Astrocyte of the cerebellum (primary cell): ENCODE measurements around the gene AIF1.

Experiments used
- DNase-seq: peaks from one replicate; pipeline ENCODE4 v3.0.0-alpha.2; 2011; ENCODE audit warnings: low read depth
- H3K4me3 ChIP-seq: 2 replicates; pipeline ENCODE4 v1.5.1; 2011; ENCODE audit warnings: mild to moderate bottlenecking, low read depth, low read length, moderate library complexity
- CTCF ChIP-seq: IDR thresholded peaks from 2 replicates; pipeline ENCODE4 v1.5.1; 2012; ENCODE audit warnings: low read length, low read depth, moderate library complexity, mild to moderate bottlenecking; ENCODE audit errors: missing control alignments
- in situ Hi-C: cut with HindIII; loops from 2 replicates; pipeline ENCODE4 v1.10.0; 2017; ENCODE audit warnings: low sequenced_read_pairs

The AIF1 gene

GRCh38 chr6:31634969-31635575 is 20.0 kb downstream of the AIF1 start:
- H3K4me3 ChIP-seq, result no peak overlapping the region
- in situ Hi-C loops, result no loop called here
- TF ChIP-seq CTCF, result no peak
- DNase-seq, result no peak

GRCh38 chr6:31636698-31637596 is 21.9 kb downstream of the AIF1 start:
- in situ Hi-C loops, result no loop called here
- no peak overlapping the region for H3K4me3 ChIP-seq

GRCh38 chr6:31639043-31639442 is 24.0 kb downstream of the AIF1 start:
- DNase-seq, result no peak
- no peak for TF ChIP-seq CTCF
- H3K4me3 ChIP-seq, result no peak overlapping the region
- in situ Hi-C loops, result no loop called here

More at GRCh38 chr6:31636698-31637596, 21.9 kb downstream of the AIF1 start:
- no peak for TF ChIP-seq CTCF
- DNase-seq, result no peak

- no peak overlapping the region for H3K4me3 ChIP-seq
- no peak for DNase-seq
- in situ Hi-C loops, result no loop called here
- TF ChIP-seq CTCF, result no peak
These were observed 24.4 kb downstream of the AIF1 start for GRCh38 chr6:31639449-31639861.

GRCh38 chr6:31640612-31641011 is 25.6 kb downstream of the AIF1 start:
- in situ Hi-C loops, result no loop called here
- no peak for TF ChIP-seq CTCF
- no peak for DNase-seq
- H3K4me3 ChIP-seq, result no peak overlapping the region

- H3K4me3 ChIP-seq, result no peak overlapping the region
- DNase-seq, result no peak
- TF ChIP-seq CTCF, result no peak
- in situ Hi-C loops, result no loop called here
These were observed 26.3 kb downstream of the AIF1 start for GRCh38 chr6:31641370-31641769.
